G401 (cell line): ENCODE measurements around the gene CNIH3. TPM values are rescaled to one million over a fixed set of nuclear protein-coding genes. Genes with fewer than 3 reads are reported as not detected.
"Not testable (repeated sequence)": the region's sequence is repeated elsewhere in the genome, so short reads cannot be mapped to it uniquely, and the experiment has no call there.

ENCODE experiments used
- DNase-seq: peaks from one replicate; pipeline ENCODE4 v3.0.0-alpha.2; 2015; ENCODE audit warnings: low spot score
- in situ Hi-C: cut with HindIII; loops from 2 replicates; pipeline ENCODE4 v1.10.0; 2016; ENCODE audit warnings: low sequenced_read_pairs, mixed read lengths
- total RNA-seq: library from RNA; depleted of rRNA; stranded (reverse); fragments of >200 nt; shearing (Covaris generic); gene quantifications from 2 replicates; pipeline ENCODE4 v1.2.3, GENCODE V29; 2014; rRNA removed

CNIH3 gene
- 3.2 and 3.9 TPM in 2 replicates for total RNA-seq

GRCh38 chr1:224615861-224616755 is at the start of gene CNIH3:
Gene CNIH3, plus strand, starts transcription at chr1:224616317. Its CDS starts 858 bp downstream, at chr1:224617175.
- in situ Hi-C loops, result loop anchor here (25.0 kb wide), 1 partner anchor 104 kb away; no protein-coding TSS in a partner anchor
- DNase-seq, result no peak

DNA sequence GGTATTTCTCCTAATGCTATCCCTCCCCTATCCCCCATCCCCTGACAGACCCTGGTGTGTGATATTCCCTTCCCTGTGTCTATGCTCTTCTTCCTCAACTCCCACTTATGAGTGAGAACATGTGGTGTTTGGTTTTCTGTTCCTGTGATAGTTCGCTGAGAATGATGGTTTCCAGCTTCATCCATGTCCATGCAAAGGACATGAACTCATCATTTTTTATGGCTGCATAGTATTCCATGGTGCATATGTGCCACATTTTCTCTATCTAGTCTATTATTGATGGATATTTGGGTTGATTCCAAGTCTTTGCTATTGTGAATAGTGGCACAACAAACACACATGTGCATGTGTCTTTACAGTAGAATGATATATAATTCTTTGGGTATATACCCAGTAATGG is 49.6 kb upstream of the CNIH3 start:
- DNase-seq, in situ Hi-C loops: not testable (repeated sequence)

- DNase-seq, result no peak
- in situ Hi-C loops, result no loop called here
These were observed 46.8 kb upstream of the CNIH3 start for GRCh38 chr1:224569276-224569675.

- DNase-seq, result not testable (repeated sequence)
These were observed 44.1 kb upstream of the CNIH3 start for GRCh38 chr1:224571975-224572374.

DNA sequence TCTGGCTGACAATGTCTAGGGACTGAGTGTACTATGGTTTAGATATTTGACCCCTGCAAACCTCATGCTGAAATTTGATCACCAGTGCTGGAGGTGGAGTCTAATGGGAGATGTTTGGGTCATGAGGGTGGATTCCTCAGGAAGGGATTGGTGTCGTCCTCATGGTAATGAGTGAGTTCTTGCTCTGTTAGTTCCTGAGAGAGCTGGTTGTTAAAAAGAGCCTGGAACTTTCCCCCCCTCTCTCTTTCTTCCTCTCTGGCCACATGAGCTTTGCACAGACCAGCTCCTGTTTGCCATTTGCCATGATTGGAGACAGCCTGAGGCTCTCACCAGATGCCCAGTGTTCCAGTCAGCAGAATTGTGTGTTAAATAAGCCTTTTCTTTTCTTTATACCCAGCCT is 36.6 kb upstream of the CNIH3 start:
- DNase-seq, result no peak
- in situ Hi-C loops, result no loop called here

More at GRCh38 chr1:224571975-224572374, 44.1 kb upstream of the CNIH3 start:
- in situ Hi-C loops, result not testable (repeated sequence)

GRCh38 chr1:224580006-224580405 is 36.1 kb upstream of the CNIH3 start:
- no peak for DNase-seq
- in situ Hi-C loops, result no loop called here

- no peak for DNase-seq
- in situ Hi-C loops, result no loop called here
These were observed 34.1 kb upstream of the CNIH3 start for GRCh38 chr1:224582041-224582440.

- no peak for DNase-seq
- in situ Hi-C loops, result no loop called here
These were observed 32.3 kb upstream of the CNIH3 start for GRCh38 chr1:224583774-224584173.

DNA sequence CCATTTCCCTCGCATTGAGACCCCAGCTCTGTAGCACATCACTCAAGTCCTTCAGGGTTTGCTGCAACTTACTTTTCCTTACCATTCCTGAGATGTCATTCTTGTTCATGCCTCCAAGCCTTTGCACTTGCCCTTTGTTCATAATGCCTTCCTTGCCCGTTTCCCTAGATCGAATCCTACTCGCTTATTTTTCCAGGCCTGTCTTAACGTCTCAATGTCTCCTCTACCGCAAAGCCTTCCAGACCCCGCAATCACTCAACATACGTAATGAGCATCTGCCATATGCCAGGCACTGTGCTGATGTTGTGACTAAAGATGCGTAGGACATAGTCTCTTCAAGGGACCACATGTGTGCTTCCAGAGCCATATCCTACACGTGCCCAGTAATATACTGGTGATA is 31.1 kb upstream of the CNIH3 start:
- no peak for DNase-seq
- in situ Hi-C loops, result no loop called here

DNA sequence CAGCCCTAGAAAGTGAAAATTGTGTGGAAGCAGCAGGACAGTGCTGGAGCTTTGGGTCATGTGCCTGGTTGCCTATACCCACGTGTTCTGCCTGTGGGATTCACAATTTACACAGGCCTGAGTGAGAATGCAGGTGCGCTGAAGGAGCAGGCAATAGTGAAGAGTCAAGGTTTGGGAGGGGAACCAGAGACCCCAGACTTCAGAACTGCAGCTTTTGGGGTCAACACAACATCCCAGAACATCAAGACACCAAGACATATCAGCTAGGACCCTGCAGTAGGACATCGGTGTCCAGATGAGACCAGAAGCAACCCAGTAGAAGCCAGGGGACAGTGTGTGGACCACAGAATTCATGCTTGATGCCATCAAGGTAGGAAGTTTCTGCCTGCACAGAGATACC is 29.1 kb upstream of the CNIH3 start:
- in situ Hi-C loops, result no loop called here

DNA sequence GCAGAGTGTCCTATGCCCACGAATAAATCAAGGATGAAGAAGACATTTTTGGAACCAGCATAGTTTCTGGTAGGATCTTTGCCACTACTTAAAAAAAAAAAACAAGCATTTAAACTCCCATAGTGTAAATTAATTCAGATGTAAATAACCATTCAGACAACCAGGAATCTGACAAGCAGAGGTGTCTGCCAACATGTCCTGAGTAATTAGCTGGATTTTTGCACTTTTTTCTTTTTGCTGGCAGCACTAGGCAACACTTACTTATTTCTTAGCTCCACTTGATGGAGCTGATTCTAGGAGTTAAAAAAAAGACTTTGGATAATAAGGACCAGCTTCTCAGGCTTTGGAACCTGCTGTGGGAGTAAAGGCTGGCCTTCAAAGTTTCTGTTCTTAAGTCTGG is 27.6 kb upstream of the CNIH3 start:
- DNase-seq, result no peak
- in situ Hi-C loops, result no loop called here

More for the DNA sequence above, 29.1 kb upstream of the CNIH3 start:
- no peak for DNase-seq

- no peak for DNase-seq
- in situ Hi-C loops, result no loop called here
These were observed 27.1 kb upstream of the CNIH3 start for GRCh38 chr1:224589006-224589405.

GRCh38 chr1:224591326-224591725 is 24.8 kb upstream of the CNIH3 start:
- DNase-seq, result no peak
- in situ Hi-C loops, result no loop called here

- DNase-seq, result no peak
- in situ Hi-C loops, result no loop called here
These were observed 23.2 kb upstream of the CNIH3 start for GRCh38 chr1:224592636-224593582.

GRCh38 chr1:224594360-224594759 is 21.8 kb upstream of the CNIH3 start:
- in situ Hi-C loops, result no loop called here
- no peak for DNase-seq

DNA sequence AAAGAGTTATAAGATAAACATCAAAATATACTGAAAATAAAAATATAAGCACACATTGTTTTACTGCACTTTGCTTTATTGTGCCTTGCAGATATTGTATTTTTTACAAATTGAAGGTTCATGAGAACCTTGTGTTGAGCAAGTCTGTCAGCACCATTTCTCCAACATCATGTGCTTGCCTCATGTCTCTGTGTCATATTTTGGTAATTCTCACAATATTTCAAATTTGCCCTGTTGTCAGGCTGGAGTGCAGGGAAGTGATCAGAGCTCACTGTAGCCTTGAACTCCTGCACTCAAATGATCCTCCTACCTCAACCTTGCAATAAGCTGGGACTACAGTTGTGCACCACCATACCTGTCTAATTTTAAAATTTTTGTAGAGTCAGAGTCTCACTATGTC is 21.3 kb upstream of the CNIH3 start:
- in situ Hi-C loops, result no loop called here

DNA sequence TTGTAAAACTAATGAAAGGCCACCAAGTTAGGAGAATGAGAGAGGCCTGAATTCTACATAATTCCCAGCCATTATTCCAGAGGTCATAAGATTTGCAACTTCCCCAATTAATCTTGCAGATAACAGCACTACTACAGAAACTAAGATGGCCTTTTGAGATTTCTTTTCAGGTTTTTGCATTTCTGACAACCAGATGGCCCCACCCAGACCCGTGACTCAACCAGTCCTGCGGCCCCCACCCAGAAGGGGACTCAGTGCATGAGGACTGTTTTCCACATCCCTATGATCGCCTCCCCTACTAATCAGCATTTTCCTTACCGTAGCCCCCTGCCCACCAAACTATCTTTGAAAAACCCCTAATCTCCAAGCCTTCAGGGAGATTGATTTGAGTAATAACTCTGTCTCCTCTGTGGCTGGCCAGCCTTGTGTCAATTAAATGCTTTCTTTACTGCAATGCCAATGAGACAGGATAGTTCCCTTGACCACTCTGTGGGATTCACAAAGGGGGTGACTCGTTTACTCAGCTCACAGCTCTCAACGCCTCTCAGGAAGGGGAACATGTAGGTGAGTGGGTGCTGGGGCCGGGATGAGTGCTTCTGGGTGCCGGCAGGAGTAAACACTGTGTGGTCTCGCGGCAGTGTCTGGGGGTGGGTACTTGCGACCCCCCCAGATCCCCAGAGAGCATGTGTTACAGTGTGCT is 10.5 kb upstream of the CNIH3 start:
- no peak for DNase-seq
- in situ Hi-C loops, result loop anchor here (25.0 kb wide), 1 partner anchor 93 kb away; no protein-coding TSS in a partner anchor

More for the DNA sequence above, 21.3 kb upstream of the CNIH3 start:
- no peak for DNase-seq

- in situ Hi-C loops, result loop anchor here (25.0 kb wide), 1 partner anchor 95 kb away; no protein-coding TSS in a partner anchor
- no peak for DNase-seq
These were observed 8.6 kb upstream of the CNIH3 start for GRCh38 chr1:224607188-224608148.
